GM19467 (cell line): ENCODE data around the gene ZNF628.
"Not testable (repeated sequence)": the region's sequence is repeated elsewhere in the genome, so short reads cannot be mapped to it uniquely, and the experiment has no call there.

ENCODE experiments used
- ATAC-seq: cut with Tn5 transposase; IDR thresholded peaks from one replicate; pipeline ENCODE4 v1.9.1; 2021; ENCODE audit warnings: mild to moderate bottlenecking, moderate library complexity; ENCODE audit not compliant: unreplicated experiment

The ZNF628 gene

DNA sequence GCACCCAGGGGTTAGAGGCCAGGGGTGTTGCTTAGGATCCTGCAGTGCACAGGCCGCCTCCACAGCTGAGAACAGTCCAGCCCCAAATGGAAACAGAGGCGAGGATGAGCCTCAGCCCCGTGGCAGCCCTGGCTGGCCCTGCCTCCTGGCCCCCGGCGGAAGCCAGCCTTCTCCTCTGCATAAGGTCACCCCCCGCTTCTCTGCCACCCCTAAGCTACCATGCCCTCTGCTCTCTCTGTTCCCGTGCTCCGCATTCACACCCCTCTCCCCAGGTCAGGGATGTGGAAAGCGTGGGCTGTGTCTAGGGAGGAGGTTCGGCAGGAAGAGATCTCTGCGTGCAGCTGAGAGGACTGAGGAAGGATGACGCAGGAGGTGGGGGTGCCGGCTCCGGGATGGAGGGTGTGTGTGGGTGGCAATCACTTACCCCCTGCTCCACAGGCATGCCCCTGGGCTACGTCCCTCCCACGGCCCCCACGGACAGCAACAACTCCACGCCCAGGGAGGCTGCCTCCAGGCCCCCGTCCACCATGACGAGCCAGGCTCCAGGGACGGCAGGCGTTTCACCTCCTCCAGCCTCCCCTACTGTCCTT is 17.9 kb downstream of the ZNF628 start:
- ATAC-seq = no peak

DNA sequence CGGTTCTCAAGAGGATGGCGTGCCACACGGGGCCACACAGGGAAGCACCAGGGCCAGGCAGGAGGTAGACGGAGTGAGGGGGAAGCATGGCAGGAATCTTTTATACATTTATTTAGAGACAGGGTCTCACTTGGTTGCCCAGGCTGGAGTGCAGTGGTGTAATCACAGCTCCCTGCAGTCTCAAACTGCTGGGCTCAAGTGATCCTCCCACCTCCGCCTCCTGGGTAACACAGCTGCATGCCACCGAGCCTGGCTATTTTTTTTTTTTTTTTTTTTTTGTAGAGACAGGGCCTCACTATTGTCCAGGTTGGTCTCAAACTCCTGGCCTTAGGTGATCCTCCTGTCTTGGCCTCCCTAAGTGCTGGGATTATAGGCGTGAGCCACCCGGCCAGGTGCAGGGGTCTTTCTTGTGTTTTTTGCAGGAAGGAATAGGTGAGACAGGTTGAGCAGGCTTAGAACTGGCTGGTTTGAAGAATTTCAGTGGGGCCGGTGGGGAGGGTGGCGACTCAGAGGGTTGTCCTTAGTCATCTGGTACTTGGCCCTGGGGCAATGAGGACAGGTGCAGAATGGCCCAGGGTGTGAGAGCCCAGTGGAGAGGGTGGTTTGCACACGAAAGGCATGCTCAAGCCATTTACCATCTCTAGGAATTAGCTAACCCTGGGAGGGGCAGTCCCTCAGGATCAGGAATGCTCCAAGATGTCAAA is 19.4 kb downstream of the ZNF628 start:
- no peak for ATAC-seq

DNA sequence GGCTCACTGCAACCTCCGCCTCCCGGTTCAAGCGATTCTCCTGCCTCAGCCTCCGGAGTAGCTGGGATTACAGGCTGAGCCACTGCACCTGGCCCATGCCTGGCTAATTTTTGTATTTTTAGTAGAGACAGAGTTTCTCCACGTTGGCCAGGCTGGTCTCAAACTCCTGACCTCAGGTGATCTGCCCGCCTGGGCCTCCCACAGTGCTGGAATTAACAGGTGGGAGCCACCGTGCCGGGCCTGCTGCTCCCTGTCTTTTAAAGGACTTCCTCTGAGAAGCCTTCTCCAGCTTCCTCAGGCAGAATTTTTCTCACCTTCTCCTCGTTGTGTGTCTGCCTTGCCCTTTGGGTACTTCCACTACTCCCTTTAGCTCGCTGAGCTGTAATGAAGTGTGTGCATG is 20.4 kb downstream of the ZNF628 start:
- ATAC-seq = not testable (repeated sequence)

DNA sequence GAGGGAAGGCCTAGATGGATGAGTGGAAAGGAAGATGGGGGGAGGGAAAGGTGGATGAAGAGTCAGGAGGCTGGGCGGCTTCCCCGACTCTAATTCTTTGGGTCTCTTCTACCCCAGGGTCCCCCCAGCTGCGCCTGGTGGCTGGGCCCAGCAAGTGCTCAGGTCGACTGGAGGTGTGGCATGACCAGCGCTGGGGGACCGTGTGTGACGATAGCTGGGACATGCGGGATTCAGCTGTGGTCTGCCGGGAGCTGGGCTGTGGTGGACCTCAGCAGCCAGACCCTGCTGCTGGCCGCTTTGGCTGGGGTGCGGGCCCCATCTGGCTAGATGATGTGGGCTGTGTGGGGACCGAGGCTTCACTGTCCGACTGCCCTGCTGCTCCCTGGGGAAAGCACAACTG is 21.3 kb downstream of the ZNF628 start:
- no peak for ATAC-seq

GRCh38 chr19:55498246-55498840 is 21.9 kb downstream of the ZNF628 start:
- ATAC-seq = no peak

- ATAC-seq = no peak
Observed at GRCh38 chr19:55500368-55500952, 24.0 kb downstream of the ZNF628 start.

DNA sequence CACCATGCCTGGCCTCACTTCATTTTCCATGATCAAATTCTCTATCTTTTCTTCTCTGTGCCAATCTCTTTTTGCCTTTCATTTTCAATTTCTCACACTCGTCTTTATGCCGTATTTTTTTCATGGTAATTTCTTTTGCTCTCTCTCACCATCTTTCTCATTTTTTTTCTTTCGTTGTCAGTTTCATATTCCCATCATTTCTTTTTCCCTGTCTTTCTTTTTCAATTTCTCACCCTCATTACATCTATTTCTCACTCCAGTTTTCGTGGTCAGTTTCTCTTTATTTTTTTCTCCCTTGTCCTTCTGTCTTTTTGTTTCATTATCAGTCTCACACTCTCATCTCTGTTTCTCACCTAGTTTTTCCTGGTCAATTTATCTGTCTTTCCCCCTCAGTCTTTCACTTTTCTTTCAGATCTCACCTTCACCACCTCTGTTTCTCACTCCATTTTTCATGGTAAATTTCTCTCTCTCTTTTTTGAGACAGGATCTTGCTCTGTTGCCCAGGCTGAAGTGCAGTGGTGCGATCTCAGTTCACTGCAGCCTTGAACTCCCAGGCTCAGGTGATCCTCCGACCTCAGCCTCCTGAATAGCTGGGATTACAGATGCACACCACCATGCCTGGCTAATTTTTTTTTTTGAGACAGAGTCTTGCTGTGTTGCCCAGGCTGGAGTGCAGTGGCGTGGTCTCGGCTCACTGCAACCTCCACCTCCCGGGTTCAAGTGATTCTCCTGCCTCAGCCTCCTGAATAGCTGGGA is 26.0 kb downstream of the ZNF628 start:
- no peak for ATAC-seq

DNA sequence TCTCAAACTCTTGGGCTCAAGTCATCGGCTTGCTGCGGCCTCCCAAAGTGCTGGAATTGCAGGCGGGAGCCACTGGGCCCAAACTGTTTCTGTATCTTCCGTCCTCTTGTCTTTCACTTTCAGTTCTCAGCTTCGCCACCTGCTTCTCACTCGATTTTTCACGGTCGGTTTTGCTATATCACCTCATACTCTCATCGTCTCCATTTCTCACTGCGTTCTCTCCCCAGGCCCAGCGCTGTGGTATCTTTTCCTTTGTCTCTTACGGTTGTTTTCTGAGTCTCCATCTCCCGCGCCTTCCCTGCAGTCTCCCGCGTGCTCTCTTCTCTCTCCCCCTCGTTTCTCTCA is 26.7 kb downstream of the ZNF628 start:
- no peak for ATAC-seq

- ATAC-seq = peak; percentile 90
Observed at GRCh38 chr19:55503502-55504251, 27.3 kb downstream of the ZNF628 start.

DNA sequence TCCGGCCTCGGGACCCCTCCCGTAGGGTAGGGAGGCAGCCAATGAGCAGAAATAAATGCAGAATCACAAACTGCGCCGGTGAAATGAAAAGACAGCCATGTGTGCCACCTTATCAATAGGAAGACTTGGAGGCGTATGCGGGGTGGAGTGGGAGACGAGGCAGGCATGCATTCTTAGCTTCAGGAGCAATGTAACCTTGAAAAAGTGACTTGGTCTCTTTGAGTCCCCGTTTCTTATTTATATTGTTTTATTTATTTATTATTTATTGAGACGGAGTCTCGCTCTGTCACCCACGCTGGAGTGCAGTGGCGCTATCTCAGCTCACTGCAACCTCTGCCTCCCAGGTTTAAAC is 27.8 kb downstream of the ZNF628 start:
- no peak for ATAC-seq

- ATAC-seq = no peak
Observed at GRCh38 chr19:55504981-55505380, 28.6 kb downstream of the ZNF628 start.

GRCh38 chr19:55508120-55508519 is 31.7 kb downstream of the ZNF628 start:
- ATAC-seq = no peak

- peak; percentile 97 for ATAC-seq
Observed at GRCh38 chr19:55516878-55517620, 40.6 kb downstream of the ZNF628 start.

- ATAC-seq = no peak
Observed at GRCh38 chr19:55519451-55520311, 43.3 kb downstream of the ZNF628 start.

- ATAC-seq = no peak
Observed at GRCh38 chr19:55520691-55521292, 44.4 kb downstream of the ZNF628 start.

- no peak for ATAC-seq
Observed at GRCh38 chr19:55525289-55526101, 49.1 kb downstream of the ZNF628 start.

DNA sequence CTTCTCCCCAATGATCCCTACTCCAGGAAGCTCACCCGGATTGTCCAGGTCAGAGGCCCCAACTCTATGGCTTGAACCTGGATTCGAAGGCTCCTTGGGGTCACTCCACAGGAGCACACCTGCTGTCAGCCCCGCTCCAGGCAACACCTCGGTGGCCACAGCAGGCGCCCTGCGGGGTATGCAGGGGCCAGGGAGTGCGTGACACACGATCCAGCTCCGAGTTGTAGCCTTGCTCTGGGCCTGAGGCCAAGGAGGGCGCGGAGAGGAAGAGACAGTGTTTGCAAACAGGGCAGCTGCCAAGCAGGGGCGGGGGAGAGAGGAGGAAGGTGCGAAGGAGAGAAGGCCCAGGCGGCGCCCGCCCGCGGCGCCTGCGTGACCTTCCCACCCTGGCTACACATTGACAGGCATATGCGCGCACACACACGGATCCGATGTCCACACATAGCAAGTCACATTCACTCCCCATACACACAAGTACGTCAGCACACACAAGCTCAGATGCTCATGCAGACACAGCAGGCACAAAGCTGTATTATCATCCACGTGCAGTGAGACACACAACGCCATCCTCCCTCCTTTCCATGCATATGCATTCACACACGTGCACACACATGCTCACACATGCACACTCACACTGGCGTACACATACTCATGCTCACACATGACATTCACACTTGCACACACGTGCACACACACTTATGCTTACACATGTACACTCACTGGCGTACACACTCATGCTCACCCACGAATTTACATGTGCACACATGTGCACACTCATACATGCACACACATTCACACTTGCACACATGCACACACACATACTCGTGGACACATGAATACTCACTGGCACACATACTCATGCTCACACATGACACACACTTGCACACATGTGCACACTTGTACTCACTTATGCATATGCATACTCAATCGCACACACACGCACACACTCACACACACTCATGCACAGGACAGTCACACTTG is 50.1 kb downstream of the ZNF628 start:
- ATAC-seq = no peak
